CD4-positive, alpha-beta T cell treated with Interleukin-4 for 4 hours (primary cell): ENCODE results near the gene HOXC10.

Experiments used
- DNase-seq: peaks from one replicate; pipeline ENCODE4 v3.0.0-alpha.2; 2020

Gene HOXC10

DNA sequence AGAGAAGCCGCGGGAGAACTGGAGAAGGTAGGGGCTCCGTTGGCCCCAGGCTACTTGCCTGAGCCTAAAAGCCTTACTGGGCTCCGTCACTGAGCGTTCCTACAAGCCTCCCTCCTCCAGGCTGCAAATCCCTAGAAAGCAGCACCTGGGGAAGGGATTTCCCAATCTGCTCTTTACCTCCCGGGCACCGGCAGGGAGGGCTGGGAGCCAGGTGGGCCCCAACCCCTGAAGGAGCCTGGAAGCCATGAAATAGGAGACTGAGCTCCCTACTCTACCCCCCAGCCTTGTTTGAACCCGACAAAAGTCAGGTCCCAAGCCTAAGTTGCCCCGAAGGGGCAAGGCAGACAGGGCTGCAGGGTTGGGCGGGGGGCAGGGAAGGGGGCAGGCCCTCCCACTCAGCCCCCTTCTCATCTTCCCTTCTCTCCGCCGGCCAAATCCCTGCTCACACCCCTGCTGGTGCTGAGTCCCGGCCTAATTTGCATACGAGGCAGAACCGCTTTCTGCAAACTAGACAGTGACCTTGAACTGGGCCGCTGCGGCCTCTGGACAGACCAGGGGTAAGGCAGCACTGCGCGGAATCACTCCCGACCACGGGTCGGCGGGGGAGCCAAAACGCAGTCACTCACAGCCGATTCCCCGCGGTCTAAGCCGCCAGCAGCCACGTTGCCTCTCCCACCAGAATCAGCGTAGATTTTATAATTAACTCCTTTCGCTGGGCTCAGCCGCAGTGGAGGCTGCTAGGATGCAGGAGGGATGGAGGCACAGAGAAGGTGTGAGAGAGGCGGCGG, 34.0 kb upstream of the HOXC10 start:
- no peak for DNase-seq

DNA sequence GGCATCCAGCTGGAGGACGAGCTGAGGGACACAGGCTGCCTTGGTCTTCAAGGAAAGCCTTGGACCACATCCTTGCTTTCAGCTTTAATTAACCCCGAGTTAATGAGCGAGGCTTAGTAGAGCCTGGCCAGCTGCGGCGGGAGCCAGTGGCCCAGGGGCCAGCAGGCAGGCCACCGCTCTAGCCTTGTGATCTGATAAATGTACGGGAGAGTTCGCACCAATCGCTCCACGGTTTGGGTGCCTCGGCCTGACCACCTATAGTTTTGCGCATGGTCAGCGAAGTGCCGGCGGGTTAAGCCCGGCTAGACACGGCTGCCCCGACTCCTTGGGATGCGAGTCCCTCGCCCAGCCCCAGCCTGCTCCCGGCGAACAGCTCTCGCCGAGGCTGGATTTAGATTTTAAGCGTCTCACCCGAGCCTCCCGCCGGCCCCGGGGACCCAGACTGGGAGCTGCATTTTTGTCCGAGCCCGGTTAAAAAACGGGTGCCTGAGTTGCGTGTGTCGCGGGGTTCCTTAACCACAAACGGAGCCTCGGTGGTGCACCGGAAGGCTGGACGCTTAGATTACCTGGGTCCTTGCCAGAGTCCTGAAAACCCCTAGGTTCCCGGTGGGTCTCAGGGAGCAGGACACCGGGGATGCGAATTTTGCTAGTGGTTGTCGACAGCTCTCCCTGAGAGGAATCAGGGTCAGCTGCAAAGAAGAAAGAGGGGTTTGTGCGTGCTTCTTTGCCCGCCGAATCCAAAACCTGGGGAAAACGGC, 33.2 kb upstream of the HOXC10 start:
- no peak for DNase-seq

DNA sequence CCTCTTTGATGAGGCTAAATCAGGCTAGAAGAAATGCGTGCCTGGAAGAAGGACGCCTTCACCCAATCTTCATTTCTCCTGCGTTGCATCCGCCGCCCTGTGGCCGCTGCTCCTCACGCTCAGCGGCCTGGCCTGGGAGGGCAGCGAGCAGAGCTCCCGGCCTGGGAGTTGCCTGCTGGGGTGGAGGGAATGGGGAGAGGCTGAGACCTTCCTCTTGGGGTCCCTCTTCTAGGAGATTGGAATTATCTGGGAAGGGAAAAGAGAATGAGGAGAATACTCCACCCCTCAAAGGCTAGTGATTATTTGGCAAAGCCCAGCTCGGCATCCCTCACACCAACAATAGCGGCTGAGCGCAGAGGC, 32.6 kb upstream of the HOXC10 start:
- no peak for DNase-seq

DNA sequence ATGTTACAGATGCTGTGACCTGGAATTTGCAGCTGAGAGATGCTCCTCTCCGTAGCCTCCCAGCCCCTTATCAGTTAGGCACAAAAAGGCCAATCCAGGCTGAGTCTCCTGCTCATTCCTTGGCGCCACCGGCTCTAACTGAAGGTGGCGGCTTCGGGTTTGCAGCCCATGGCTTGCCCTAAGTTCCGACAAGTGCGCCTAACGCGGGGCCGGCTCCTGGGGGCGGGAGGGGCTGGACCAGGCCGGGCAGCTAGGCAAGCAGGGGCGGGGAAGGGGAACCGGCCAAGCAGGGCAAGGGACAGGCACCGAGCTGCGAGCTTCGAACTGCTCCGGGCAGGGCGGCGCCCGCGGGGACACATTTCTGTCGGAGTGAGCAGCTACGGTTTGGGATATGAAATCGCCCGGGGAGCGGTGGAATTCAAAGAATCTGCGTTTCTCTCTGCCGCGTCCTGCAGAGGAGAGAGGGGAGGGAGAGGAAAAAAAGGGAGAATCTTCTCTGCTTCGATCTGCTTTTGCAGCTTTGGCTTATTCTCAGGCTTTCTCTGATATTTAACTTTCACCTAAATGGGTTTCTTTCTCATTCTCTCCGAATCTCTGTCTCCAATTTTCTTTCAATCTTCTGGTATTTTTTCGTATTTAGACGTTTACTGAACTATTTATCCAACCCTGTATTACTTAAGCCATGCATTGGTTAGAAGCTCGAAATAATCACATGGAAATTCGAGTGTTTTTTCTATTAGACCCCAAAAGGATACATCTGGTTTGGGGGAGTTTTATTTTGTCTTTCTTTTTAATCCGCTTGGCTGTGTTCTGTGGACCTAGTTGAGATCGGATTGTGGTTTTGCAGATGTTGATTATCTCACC, 31.8 kb upstream of the HOXC10 start:
- no peak for DNase-seq

DNA sequence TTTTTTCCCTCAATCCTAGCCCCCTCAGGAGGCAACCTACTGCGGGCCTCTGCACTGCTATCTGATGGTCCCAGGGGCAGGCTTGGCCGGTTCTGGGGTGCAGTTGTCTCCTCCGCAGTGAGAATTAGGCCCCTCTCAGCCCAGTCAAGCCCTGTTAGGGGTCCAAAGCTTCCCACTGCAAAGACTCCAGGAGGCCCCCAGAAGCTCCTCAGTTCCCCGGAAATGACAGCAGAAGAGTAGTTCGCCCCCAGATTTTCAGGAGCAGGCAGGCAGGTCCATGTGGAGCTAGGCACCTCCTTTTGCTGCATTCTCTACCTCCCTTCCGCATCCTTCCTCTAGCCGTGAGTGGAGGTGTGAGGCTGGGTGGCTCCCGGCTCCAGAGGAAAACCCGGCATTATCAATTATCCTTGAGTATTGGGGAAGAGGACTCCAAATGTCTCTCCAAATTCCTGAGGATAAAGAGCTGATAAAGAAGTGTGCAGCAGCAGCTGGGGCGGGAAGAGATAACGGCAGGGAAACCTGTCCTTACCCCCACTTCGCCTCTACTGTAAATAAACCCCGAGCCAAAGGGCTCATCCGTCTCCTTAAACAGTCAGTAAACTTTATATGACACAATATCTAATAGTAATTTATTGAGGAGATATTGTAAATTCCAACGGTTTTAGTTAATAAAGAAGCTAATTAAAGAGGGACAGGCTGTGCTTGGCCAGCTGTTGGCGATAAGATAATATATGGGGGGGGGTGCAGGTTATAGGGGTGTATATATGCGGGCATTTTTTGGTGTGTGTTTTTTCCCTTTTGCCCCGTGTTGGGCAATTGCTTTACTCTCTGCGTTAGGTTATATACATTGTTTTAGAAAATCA, 30.9 kb upstream of the HOXC10 start:
- DNase-seq: no peak

DNA sequence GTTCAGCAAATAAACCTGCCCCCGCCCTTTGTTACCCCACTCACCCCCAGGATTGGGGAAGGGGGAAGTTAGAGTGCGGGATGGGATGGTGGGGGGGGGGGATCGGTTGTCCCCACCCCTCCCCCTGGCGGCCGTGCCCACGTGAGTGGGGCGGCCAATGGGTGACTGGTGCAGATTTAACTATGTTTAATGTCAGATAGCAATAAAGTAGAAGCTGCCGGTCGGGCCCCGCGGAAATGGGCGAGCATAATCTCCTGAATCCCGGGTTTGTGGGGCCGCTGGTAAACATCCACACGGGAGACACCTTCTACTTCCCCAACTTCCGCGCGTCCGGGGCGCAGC, 30.3 kb upstream of the HOXC10 start, which contains the start of gene HOXC12:
HOXC12 (plus strand) TSS at position 210 of the 342 bp plus-strand sequence; CDS start at position 237, 27 bp downstream.
- no peak for DNase-seq

DNA sequence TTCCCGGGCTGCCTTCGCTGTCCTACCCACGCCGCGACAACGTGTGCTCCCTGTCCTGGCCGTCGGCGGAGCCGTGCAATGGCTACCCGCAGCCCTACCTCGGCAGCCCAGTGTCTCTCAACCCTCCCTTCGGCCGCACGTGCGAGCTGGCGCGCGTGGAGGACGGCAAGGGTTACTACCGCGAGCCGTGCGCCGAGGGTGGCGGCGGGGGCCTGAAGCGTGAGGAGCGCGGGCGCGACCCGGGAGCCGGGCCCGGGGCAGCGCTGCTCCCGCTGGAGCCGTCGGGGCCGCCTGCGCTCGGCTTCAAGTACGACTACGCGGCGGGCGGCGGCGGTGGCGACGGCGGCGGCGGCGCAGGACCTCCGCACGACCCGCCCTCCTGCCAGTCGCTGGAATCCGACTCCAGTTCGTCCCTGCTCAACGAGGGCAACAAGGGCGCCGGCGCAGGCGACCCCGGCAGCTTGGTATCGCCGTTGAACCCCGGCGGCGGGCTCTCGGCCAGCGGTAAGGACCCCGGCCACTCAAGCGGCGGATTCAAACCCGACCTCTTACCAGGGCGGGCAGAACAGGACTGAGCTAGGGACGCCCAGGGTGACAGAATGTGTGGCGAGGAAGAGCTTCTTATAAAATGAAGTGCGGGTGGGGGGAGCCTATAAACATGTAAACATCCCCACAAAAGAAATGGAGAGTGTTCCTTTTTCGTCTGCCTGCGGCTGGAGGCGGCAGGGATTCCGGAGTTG, 29.7 kb upstream of the HOXC10 start:
- no peak for DNase-seq

DNA sequence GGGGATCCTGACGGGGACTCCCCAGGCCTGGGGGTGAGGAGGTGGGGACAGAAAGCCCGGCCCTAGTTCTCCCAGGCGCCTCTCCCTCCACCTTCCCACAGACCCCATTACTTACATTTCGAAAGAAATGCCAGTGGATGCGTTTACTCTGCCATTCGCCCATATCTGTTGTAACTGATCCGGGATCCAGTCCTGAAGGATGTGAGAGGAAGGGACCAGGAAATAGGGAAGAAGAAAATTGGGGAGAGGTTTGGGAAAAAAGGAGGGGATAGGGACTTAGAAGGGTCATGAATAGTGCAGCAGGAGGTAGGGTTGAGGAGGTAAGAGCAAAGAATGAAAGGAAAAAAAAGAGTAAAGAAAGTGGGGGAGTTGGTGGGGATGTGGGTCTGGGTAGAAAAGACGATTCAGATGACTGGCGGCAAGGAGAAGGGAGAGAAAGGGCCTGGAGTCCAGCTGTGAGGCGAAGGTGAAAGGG, 29.1 kb upstream of the HOXC10 start:
- DNase-seq: no peak

DNA sequence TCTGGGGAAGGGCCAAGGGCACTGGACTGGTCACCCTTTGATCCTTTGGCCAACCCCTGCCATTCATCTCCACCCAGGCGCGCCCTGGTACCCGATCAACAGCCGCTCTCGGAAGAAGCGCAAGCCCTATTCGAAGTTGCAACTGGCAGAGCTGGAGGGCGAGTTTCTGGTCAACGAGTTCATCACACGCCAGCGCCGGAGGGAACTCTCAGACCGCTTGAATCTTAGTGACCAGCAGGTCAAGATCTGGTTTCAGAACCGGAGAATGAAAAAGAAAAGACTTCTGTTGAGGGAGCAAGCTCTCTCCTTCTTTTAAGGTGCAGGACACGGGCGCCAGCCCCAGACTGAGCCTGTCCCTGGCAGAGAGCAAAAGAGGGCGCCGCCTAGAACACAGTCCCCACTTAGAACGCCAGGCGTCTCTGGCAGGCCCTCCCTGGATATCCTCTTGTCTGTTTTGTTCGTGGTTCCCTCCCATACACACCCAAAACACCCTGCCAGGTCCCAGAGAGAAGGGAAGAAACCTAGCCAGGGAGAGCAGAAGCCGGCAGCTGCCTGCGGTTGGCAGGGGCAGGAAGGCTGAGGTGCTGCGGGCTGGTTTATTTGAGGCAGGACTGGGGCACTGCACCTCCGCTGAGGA, 28.6 kb upstream of the HOXC10 start:
- DNase-seq: no peak

DNA sequence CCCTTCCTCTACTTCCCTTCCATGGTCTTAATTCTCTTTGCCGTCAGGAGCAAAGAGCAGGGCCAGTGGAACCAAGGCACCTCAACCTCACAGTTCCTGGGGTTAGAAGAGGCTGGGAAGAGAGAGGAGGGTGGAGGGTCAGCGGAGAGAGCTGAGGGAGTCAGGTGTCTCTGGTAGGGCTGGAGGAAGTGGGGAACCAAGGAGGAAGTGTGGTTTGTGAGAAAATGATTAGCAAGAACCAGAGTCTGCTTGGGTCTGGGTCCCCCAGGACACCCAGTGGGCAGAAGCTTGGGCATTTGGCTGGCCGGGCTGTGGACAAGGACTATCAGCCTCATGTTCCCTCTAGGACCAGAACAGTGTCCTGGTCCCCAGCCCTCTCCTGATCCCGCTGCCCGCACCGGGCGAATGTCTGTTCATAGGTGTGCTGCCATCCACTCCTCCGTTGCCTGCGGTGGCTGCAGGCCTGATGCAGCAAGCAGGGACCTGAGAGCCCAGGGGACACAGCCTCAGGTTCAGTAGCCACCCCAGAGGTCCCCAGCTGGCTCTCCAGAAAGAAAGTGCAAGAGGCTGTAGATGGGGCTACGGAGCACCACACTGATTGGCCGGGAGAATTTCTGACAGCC, 27.9 kb upstream of the HOXC10 start:
- no peak for DNase-seq

DNA sequence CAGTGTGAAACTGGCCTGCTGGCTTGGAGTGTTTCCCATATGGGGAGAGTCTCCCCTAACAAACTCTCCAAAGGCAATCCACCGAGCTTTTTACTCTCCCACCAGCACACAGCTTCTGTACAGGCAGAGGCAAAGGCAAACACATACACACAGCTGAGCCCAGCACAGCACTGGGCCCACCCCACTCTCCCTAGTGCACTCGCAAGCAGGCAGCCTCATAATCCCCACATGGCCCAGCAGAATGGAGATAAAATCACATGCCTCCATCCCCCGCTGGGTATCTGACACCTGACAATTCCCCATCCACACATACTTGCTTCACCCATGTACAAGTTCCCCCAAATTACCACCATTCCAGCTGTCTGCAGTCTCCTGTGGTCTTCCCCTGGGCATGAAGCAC, 26.8 kb upstream of the HOXC10 start:
- DNase-seq: no peak

DNA sequence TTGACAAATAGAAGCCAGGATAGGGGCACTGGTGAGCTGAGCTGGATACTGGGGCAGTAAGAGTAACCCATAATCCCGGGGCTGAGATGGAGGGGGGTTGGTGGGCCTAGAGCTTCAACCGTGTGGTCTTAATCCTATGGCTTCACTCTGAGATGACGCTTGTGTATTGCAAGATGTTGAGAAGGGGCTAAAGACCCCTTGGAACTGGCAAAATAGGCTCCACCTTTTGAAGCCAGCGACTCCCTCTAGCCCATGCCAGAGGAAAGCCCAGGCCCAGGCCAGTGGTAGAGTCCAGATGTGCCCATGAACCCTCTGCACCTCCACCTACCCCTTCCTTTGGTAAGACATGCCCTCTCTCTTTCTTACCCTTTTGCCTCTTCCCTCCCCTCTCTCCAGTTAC, 25.6 kb upstream of the HOXC10 start:
- no peak for DNase-seq

DNA sequence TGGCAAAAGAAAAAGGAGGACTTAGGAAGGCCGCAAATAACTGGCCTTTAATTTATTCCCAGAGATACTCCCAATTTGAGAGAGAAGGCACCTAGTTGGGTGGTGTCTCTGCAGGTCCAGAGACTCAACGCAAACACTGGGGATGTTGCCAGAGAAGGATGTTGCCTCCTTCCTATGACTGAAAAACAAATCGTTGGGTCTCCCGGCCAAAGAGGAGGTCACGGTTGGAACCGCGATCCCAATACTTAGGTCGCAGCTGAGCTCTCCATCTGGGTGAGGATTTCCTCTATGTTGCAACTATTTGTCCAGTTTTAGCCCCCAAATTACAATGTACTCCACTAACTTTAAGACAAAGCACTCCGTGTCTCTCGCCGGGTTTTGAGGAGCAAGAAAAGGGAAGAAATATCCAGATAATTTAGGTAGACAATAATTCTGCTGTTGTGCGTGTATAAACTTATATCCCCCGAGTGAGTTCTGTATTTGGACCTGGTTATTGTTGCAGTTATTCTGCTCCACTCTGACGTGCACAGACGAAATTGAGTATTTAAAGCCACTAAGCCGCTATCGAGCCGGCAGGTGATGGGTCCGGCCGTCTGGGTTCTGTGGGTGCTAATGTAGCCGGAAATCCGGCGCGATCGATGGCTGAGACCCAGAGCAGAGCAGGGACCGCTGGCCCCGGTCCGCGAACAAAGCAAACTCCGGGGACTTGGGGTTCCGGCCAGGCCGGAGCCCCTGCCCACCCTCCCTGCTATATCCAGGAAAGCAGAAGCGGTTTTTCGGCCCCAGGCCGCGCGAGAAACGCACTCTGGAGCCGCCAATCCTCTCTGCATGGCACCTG, 24.5 kb upstream of the HOXC10 start:
- no peak for DNase-seq

DNA sequence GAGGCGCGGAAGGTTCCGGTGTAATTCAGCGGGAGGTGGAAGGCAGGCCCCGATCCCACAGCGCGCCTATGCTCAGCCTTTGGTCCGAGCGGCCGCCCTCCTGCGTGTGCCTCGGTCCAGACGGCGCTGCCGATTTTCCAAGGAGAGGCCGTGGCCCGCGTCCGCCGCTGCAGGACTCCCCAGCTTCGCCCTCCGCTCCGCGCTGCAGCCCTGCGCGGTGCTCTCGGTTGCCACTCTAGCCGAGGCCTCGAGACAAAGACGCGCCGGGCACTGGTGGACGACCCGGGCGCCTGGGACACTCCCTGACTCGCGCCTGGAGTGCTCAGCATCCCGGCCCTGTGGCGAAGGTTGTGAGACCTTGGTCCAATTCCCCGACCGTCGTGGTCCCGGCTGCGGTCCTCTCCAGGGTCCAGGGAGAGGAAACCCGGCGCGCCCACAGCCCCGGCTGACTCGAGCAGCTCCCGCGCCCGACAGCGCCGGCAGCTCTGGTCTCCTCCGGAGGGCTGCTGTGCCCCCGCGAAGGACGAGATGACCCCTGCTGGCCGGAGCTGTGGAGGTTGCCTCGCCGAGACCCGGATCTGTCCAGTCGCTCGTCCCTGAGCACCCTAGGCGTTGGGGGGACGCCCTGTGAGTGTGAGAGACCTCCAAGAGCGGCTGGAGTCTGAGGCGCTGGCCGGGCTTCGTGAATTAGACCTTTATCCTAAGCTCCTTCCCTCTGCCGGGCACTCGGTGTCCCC, 23.8 kb upstream of the HOXC10 start:
- no peak for DNase-seq

DNA sequence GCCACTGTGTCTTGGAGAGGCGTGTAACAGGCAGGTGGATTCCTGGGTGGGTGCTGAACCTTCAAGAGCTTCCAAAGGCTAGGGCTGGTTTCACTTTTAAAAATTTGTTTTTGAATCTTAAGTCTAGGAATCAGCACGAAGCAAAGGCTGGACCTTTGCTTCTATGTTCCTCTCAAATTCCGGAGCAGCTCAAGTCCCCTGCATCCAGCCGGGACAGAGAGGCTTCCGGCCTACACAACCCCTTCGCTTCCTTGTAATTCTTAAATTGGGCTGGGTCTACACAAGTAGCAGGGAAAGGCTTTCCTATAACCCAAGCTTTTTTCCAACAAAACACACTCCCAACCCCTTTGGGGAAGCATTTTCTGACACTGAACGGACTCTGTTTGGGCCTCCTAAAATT, 21.9 kb upstream of the HOXC10 start:
- DNase-seq: no peak

DNA sequence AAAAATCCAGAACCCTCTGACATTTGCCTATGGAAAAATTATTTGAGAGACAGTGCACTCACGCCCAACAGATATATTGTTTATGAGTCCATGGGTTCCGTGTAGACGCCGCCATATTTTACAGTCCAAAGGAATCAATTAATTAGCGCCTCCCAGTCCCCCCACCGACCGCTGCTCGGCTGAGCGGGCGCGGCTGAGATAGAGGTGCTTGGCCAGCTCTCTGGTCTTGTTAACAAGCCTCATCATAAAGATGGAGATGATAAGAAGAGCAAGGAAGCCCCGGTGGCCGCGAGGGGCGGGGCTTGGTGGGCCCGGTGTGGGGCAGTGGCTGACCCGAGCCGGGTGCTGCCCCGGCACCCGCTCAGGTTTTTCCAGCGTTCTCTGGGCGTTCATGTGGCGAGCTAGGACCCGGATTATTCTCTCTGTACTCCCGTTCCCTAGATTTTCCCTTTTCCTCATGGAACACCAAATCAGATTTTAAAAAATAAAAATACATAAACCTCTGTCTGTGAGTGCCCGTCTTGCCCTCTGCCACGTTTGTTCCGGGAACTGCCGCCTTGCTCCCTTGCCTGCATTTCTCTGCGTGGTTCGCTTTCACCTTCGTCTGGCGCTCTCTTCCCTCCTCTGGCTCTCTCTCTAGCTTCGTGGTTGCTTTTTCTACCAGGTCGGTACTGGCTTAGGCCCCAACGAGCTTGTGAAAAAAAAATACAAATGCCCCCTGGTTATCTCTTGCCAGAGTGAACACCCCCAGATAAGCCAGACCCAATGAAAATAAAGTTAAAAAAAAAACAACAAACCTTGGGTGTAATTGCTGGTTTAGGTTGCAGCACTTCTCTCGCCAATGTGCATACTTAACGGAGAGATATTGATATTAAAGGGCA, 21.3 kb upstream of the HOXC10 start:
- no peak for DNase-seq

DNA sequence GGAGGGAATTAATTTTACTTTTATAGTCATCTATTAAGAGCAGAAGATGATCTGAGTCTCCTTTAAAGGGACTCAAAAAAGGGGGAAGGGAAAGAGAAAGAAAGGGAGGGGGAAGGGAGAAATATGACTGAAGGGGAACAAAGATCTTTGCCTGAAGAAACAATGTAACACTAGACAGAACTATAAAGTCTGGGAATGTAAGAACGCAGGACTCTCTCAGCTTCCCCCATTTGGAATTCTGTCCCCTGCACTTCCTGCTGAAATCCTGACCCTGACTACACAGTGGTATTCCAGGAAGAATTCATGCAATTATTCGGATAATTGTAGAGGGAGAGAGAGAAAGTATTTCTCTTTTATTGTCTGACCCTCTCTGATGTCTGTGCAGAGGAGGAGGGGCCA, 20.6 kb upstream of the HOXC10 start:
- DNase-seq: no peak
